Mucosa of rectum (tissue), 2 donors: Measurements from ENCODE around the gene CNN2.

ENCODE experiments used
- H3K27ac ChIP-seq, 2 donors: one replicate each; pipeline ENCODE4 v1.7.0; 2013; ENCODE audit warnings: inconsistent platforms in 2 of 2, low read depth in 2 of 2, low read length in 2 of 2
- H3K27me3 ChIP-seq, 2 donors: one replicate each; pipeline ENCODE4 v1.7.0; 2013; ENCODE audit warnings: low read length in 2 of 2; ENCODE audit not compliant: control insufficient read depth in 2 of 2, insufficient read depth in 2 of 2
- H3K36me3 ChIP-seq, 2 donors: one replicate each; pipeline ENCODE4 v1.7.0; 2013; ENCODE audit warnings: low read length in 2 of 2; ENCODE audit not compliant: control insufficient read depth in 2 of 2, insufficient read depth in 2 of 2
- H3K4me1 ChIP-seq, 2 donors: one replicate each; pipeline ENCODE4 v1.7.0; 2013; ENCODE audit warnings: low read length in 2 of 2, mild to moderate bottlenecking in 1 of 2; ENCODE audit not compliant: control insufficient read depth in 2 of 2, insufficient read depth in 2 of 2
- H3K4me3 ChIP-seq, 2 donors: one replicate each; pipeline ENCODE4 v1.7.0; 2013; ENCODE audit warnings: low read length in 2 of 2
- H3K9ac ChIP-seq, 2 donors: one replicate each; pipeline ENCODE4 v1.7.0; 2013; ENCODE audit warnings: low read length in 2 of 2, low read depth in 1 of 2, mild to moderate bottlenecking in 1 of 2
- H3K9me3 ChIP-seq, 2 donors: one replicate each; pipeline ENCODE4 v1.7.0; 2013; ENCODE audit warnings: low read length in 2 of 2; ENCODE audit not compliant: control insufficient read depth in 2 of 2
- donor health status: healthy.
- donor health status: Normal muscosa, but diverticular disease.

CNN2 gene

GRCh38 chr19:1074544-1075283 lies 48.3 kb downstream of the CNN2 start:
- peak overlapping the region; percentile 14 to 33 for H3K9ac ChIP-seq
- H3K36me3 ChIP-seq, result peaks cover 0 to 3% of the 10 kb centered on the region in 2 donors
- peak overlapping the region in 1 of 2 donors; percentile 56 for H3K27ac ChIP-seq
- H3K9me3 ChIP-seq, result no peaks in the 10 kb centered on the region
- peaks cover 18 to 29% of the 10 kb centered on the region in 2 donors for H3K4me1 ChIP-seq
- peak overlapping the region; percentile 46 to 61 for H3K4me3 ChIP-seq
- H3K27me3 ChIP-seq, result peaks cover 0 to 18% of the 10 kb centered on the region in 2 donors

- H3K9me3 ChIP-seq, result no peaks in the 10 kb centered on the region
- H3K4me1 ChIP-seq, result peaks cover 18 to 29% of the 10 kb centered on the region in 2 donors
- H3K9ac ChIP-seq, result no peak overlapping the region
- peaks cover 5% of the 10 kb centered on the region in 2 donors for H3K36me3 ChIP-seq
- H3K4me3 ChIP-seq, result no peak overlapping the region
- H3K27ac ChIP-seq, result peak overlapping the region; percentile 1 to 56
- peaks cover 0 to 9% of the 10 kb centered on the region in 2 donors for H3K27me3 ChIP-seq
Measured at GRCh38 chr19:1076046-1076386, 49.6 kb downstream of the CNN2 start.

GRCh38 chr19:1076951-1077350 lies 50.5 kb downstream of the CNN2 start:
- Histone ChIP-seq H3K4me1 (peaks cover 23 to 34% of the 10 kb centered on the region in 2 donors), H3K36me3 (peaks cover 5 to 7% of the 10 kb centered on the region in 2 donors), H3K9me3 (no peaks in the 10 kb centered on the region), H3K9ac (no peak overlapping the region), H3K4me3 (peak overlapping the region; percentile 49 to 52), H3K27me3 (peaks cover 0 to 6% of the 10 kb centered on the region in 2 donors), H3K27ac (peak overlapping the region; percentile 22 to 75)

- Histone ChIP-seq H3K4me3 (no peak overlapping the region), H3K27ac (no peak overlapping the region), H3K36me3 (peaks cover 8 to 11% of the 10 kb centered on the region in 2 donors), H3K4me1 (peaks cover 27 to 40% of the 10 kb centered on the region in 2 donors), H3K27me3 (peaks cover 0 to 2% of the 10 kb centered on the region in 2 donors), H3K9me3 (no peaks in the 10 kb centered on the region), H3K9ac (no peak overlapping the region)
Measured at GRCh38 chr19:1079566-1080111, 53.2 kb downstream of the CNN2 start.

GRCh38 chr19:1080360-1081161 lies 54.2 kb downstream of the CNN2 start:
- H3K9ac ChIP-seq, result no peak overlapping the region
- peaks cover 0 to 2% of the 10 kb centered on the region in 2 donors for H3K27me3 ChIP-seq
- H3K9me3 ChIP-seq, result no peaks in the 10 kb centered on the region
- H3K36me3 ChIP-seq, result peaks cover 14 to 16% of the 10 kb centered on the region in 2 donors
- no peak overlapping the region for H3K27ac ChIP-seq
- no peak overlapping the region for H3K4me3 ChIP-seq
- peaks cover 26 to 33% of the 10 kb centered on the region in 2 donors for H3K4me1 ChIP-seq

GRCh38 chr19:1081301-1082164 lies 55.1 kb downstream of the CNN2 start:
- Histone ChIP-seq H3K27me3 (peaks cover 0 to 2% of the 10 kb centered on the region in 2 donors), H3K4me3 (peak overlapping the region; percentile 27 to 48), H3K27ac (peak overlapping the region; percentile 67), H3K36me3 (peaks cover 17 to 22% of the 10 kb centered on the region in 2 donors), H3K9ac (peak overlapping the region in 1 of 2 donors; percentile 43), H3K4me1 (peaks cover 20 to 26% of the 10 kb centered on the region in 2 donors), H3K9me3 (no peaks in the 10 kb centered on the region)

- peak overlapping the region; percentile 88 to 92 for H3K27ac ChIP-seq
- H3K4me3 ChIP-seq, result peak overlapping the region; percentile 52 to 62
- no peaks in the 10 kb centered on the region for H3K9me3 ChIP-seq
- H3K4me1 ChIP-seq, result peaks cover 17 to 22% of the 10 kb centered on the region in 2 donors
- peak overlapping the region; percentile 47 to 75 for H3K9ac ChIP-seq
- H3K36me3 ChIP-seq, result peaks cover 22 to 23% of the 10 kb centered on the region in 2 donors
- H3K27me3 ChIP-seq, result peaks cover 0 to 2% of the 10 kb centered on the region in 2 donors
Measured at GRCh38 chr19:1082165-1082927, 55.9 kb downstream of the CNN2 start.

- Histone ChIP-seq H3K36me3 (peaks cover 22 to 31% of the 10 kb centered on the region in 2 donors), H3K27ac (peak overlapping the region; percentile 88 to 92)
Measured at GRCh38 chr19:1082928-1083816, 56.8 kb downstream of the CNN2 start.

More at GRCh38 chr19:1082928-1083816, 56.8 kb downstream of the CNN2 start:
- peaks cover 14 to 19% of the 10 kb centered on the region in 2 donors for H3K4me1 ChIP-seq
- H3K9me3 ChIP-seq, result no peaks in the 10 kb centered on the region
- peak overlapping the region; percentile 52 to 62 for H3K4me3 ChIP-seq
- peak overlapping the region; percentile 47 to 75 for H3K9ac ChIP-seq
- H3K27me3 ChIP-seq, result peaks cover 0 to 2% of the 10 kb centered on the region in 2 donors
